Esophagus muscularis mucosa (tissue), 3 donors: ENCODE results near the gene ARHGEF7.

Source experiments
- POLR2A ChIP-seq: fragments of 450-650 bp; IDR thresholded peaks from one replicate; pipeline ENCODE4 v1.6.1; 2017; ENCODE audit warnings: antibody characterized with exemption, moderate library complexity, mild to moderate bottlenecking, low read depth
- TF ChIP-seq, protein P1 (sequence below), 3 experiments: fragments of 200-600 bp in 2 of 3; fragments of 450-650 bp in 1 of 3; sonication (generic) in 2 of 3; IDR thresholded peaks; one replicate each; pipeline ENCODE4 v1.5.1; 2017 to 2019; ENCODE audit warnings: antibody characterized with exemption in 3 of 3, mild to moderate bottlenecking in 2 of 3, moderate library complexity in 1 of 3

DNA sequence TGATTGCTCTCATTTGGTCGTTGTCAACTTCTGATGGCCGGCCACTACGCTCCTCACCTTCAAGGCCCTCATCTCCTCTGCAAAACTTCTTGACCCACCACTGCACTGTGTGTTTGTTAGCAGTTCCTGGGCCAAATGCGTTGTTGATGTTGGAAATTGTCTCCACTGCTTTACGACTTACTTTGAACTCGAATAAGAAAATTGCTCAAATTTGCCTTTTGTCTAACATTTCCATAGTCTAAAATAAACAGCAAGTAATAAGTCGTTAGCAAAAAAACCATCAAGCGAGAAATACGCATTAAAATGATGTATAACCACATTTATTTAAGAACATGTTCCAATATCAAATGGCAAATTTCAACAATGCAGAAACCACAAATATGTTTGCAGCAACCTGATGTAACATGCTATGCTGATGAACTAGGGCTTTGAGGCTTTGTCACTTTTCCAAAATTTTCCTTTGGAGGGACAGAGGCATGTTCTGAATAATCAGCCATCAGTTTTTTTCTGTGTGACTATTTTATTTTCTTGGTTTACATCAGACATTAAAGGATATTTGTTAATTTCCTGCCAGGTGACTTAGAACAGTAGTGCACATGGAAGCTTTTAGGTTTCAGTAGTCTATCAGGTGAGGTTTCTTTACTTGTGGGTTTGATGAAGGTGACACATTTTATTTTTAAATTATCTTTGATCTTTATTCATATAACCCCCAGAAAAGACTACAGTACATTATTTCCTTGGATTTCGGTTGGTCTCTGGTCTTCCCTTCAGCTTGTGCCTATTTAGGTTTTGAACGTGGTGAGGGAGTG, 130.7 kb downstream of the ARHGEF7 start:
- TF ChIP-seq, protein P1, sequence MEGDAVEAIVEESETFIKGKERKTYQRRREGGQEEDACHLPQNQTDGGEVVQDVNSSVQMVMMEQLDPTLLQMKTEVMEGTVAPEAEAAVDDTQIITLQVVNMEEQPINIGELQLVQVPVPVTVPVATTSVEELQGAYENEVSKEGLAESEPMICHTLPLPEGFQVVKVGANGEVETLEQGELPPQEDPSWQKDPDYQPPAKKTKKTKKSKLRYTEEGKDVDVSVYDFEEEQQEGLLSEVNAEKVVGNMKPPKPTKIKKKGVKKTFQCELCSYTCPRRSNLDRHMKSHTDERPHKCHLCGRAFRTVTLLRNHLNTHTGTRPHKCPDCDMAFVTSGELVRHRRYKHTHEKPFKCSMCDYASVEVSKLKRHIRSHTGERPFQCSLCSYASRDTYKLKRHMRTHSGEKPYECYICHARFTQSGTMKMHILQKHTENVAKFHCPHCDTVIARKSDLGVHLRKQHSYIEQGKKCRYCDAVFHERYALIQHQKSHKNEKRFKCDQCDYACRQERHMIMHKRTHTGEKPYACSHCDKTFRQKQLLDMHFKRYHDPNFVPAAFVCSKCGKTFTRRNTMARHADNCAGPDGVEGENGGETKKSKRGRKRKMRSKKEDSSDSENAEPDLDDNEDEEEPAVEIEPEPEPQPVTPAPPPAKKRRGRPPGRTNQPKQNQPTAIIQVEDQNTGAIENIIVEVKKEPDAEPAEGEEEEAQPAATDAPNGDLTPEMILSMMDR (IDR thresholded peaks at IDR 0.05) = no peak
- no peak for TF ChIP-seq POLR2A
